GM21367 (cell line): ENCODE measurements around the gene COLEC12.

ENCODE experiments used
- ATAC-seq: cut with Tn5 transposase; IDR thresholded peaks from one replicate; pipeline ENCODE4 v1.9.1; 2021; ENCODE audit not compliant: unreplicated experiment

COLEC12 gene

GRCh38 chr18:446941-447560, 53.5 kb downstream of the COLEC12 start:
- ATAC-seq, result no peak

GRCh38 chr18:445055-445454, 55.4 kb downstream of the COLEC12 start:
- no peak for ATAC-seq

GRCh38 chr18:438571-438970, 61.9 kb downstream of the COLEC12 start:
- no peak for ATAC-seq

GRCh38 chr18:435940-436339, 64.6 kb downstream of the COLEC12 start:
- ATAC-seq, result no peak

GRCh38 chr18:434410-434809, 66.1 kb downstream of the COLEC12 start:
- ATAC-seq, result no peak

- no peak for ATAC-seq
These were observed 66.5 kb downstream of the COLEC12 start for GRCh38 chr18:433960-434359.

- ATAC-seq, result no peak
These were observed 67.2 kb downstream of the COLEC12 start for GRCh38 chr18:433298-433697.

GRCh38 chr18:432791-433190, 67.7 kb downstream of the COLEC12 start:
- no peak for ATAC-seq

- no peak for ATAC-seq
These were observed 71.5 kb downstream of the COLEC12 start for GRCh38 chr18:429030-429429.

GRCh38 chr18:427005-427404, 73.5 kb downstream of the COLEC12 start:
- no peak for ATAC-seq

GRCh38 chr18:425106-425745, 75.3 kb downstream of the COLEC12 start:
- ATAC-seq, result no peak

GRCh38 chr18:424668-425067, 75.8 kb downstream of the COLEC12 start:
- no peak for ATAC-seq

GRCh38 chr18:424071-424661, 76.3 kb downstream of the COLEC12 start:
- no peak for ATAC-seq

GRCh38 chr18:422966-423365, 77.5 kb downstream of the COLEC12 start:
- ATAC-seq, result no peak

- ATAC-seq, result no peak
These were observed 79.0 kb downstream of the COLEC12 start for GRCh38 chr18:421247-422155.

GRCh38 chr18:420661-421246, 79.7 kb downstream of the COLEC12 start:
- ATAC-seq, result no peak

- no peak for ATAC-seq
These were observed 80.8 kb downstream of the COLEC12 start for GRCh38 chr18:419541-420175.

- ATAC-seq, result no peak
These were observed 83.0 kb downstream of the COLEC12 start for GRCh38 chr18:417495-417894.

GRCh38 chr18:416930-417329, 83.6 kb downstream of the COLEC12 start:
- ATAC-seq, result no peak
